ENCODE data around the gene GCAT. TPM values are rescaled to one million over a fixed set of nuclear protein-coding genes. Genes with fewer than 3 reads are reported as not detected.

The GCAT gene
- total RNA-seq, 1 donor from 2014 or later = 4.1 TPM

- peak; percentile 28 for DNase-seq (ENCODE audit: low spot score)
- Mint-ChIP-seq H3K27ac (ENCODE audit: unreplicated experiment) (peak overlapping the region; percentile 90), H3K36me3 (ENCODE audit: low read depth, unreplicated experiment) (peaks cover 4% of the 10 kb centered on the region), H3K4me1 (ENCODE audit: unreplicated experiment) (peaks cover 28% of the 10 kb centered on the region), H3K4me3 (ENCODE audit: unreplicated experiment) (peak overlapping the region; percentile 89), H3K9me3 (ENCODE audit: unreplicated experiment) (no peaks in the 10 kb centered on the region), H3K27me3 (ENCODE audit: unreplicated experiment) (peaks cover 11% of the 10 kb centered on the region)
- TF ChIP-seq, protein P1, sequence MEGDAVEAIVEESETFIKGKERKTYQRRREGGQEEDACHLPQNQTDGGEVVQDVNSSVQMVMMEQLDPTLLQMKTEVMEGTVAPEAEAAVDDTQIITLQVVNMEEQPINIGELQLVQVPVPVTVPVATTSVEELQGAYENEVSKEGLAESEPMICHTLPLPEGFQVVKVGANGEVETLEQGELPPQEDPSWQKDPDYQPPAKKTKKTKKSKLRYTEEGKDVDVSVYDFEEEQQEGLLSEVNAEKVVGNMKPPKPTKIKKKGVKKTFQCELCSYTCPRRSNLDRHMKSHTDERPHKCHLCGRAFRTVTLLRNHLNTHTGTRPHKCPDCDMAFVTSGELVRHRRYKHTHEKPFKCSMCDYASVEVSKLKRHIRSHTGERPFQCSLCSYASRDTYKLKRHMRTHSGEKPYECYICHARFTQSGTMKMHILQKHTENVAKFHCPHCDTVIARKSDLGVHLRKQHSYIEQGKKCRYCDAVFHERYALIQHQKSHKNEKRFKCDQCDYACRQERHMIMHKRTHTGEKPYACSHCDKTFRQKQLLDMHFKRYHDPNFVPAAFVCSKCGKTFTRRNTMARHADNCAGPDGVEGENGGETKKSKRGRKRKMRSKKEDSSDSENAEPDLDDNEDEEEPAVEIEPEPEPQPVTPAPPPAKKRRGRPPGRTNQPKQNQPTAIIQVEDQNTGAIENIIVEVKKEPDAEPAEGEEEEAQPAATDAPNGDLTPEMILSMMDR (IDR thresholded peaks at IDR 0.05; ENCODE audit: unreplicated experiment) = no peak
Measured at GRCh38 chr22:37804352-37804880, 3.3 kb upstream of the GCAT start.

- peaks cover 28% of the 10 kb centered on the region for H3K4me1 Mint-ChIP-seq (ENCODE audit: unreplicated experiment)
- no peaks in the 10 kb centered on the region for H3K9me3 Mint-ChIP-seq (ENCODE audit: unreplicated experiment)
- peak overlapping the region; percentile 10 for H3K27ac Mint-ChIP-seq (ENCODE audit: unreplicated experiment)
- H3K27me3 Mint-ChIP-seq (ENCODE audit: unreplicated experiment) = peaks cover 11% of the 10 kb centered on the region
- H3K4me3 Mint-ChIP-seq (ENCODE audit: unreplicated experiment) = peak overlapping the region; percentile 90
- TF ChIP-seq, protein P1 (IDR thresholded peaks at IDR 0.05; ENCODE audit: unreplicated experiment) = no peak
- peak; percentile 91 for DNase-seq (ENCODE audit: low spot score)
- peaks cover 4% of the 10 kb centered on the region for H3K36me3 Mint-ChIP-seq (ENCODE audit: low read depth, unreplicated experiment)
Measured at GRCh38 chr22:37804881-37805809, 2.6 kb upstream of the GCAT start.

DNA sequence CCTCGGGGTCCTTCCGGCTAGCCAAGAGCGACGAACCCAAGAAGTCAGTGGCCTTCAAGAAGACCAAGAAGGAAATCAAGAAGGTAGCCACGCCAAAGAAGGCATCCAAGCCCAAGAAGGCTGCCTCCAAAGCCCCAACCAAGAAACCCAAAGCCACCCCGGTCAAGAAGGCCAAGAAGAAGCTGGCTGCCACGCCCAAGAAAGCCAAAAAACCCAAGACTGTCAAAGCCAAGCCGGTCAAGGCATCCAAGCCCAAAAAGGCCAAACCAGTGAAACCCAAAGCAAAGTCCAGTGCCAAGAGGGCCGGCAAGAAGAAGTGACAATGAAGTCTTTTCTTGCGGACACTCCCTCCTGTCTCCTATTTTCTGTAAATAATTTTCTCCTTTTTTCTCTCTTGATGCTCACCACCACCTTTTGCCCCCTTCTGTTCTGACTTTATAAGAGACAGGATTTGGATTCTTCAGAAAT is 1.9 kb upstream of the GCAT start:
- H3K36me3 Mint-ChIP-seq (ENCODE audit: low read depth, unreplicated experiment) = peaks cover 4% of the 10 kb centered on the region
- peaks cover 28% of the 10 kb centered on the region for H3K4me1 Mint-ChIP-seq (ENCODE audit: unreplicated experiment)
- TF ChIP-seq, protein P1 (IDR thresholded peaks at IDR 0.05; ENCODE audit: unreplicated experiment) = no peak
- peaks cover 11% of the 10 kb centered on the region for H3K27me3 Mint-ChIP-seq (ENCODE audit: unreplicated experiment)
- peak overlapping the region; percentile 90 for H3K4me3 Mint-ChIP-seq (ENCODE audit: unreplicated experiment)
- no peak for DNase-seq (ENCODE audit: low spot score)
- H3K9me3 Mint-ChIP-seq (ENCODE audit: unreplicated experiment) = no peaks in the 10 kb centered on the region
- H3K27ac Mint-ChIP-seq (ENCODE audit: unreplicated experiment) = peak overlapping the region; percentile 34

- TF ChIP-seq, protein P1 (IDR thresholded peaks at IDR 0.05; ENCODE audit: unreplicated experiment) = no peak
- Mint-ChIP-seq H3K9me3 (ENCODE audit: unreplicated experiment) (no peaks in the 10 kb centered on the region), H3K4me3 (ENCODE audit: unreplicated experiment) (peak overlapping the region; percentile 90), H3K27me3 (ENCODE audit: unreplicated experiment) (peaks cover 11% of the 10 kb centered on the region), H3K27ac (ENCODE audit: unreplicated experiment) (peak overlapping the region; percentile 34), H3K4me1 (ENCODE audit: unreplicated experiment) (peaks cover 28% of the 10 kb centered on the region), H3K36me3 (ENCODE audit: low read depth, unreplicated experiment) (peaks cover 4% of the 10 kb centered on the region)
- DNase-seq (ENCODE audit: low spot score) = peak; percentile 35
Measured at GRCh38 chr22:37806409-37807333, 1.1 kb upstream of the GCAT start.

Data from endothelial cell (in vitro differentiated cells).